T-helper 2 cell (primary cell): ENCODE results near the gene USP16.

Source experiments
- DNase-seq, 5 experiments: peaks; one replicate each; pipeline versions ENCODE4 v3.0.0 to v3.0.0-alpha.2; 2012 to 2022

The USP16 gene

GRCh38 chr21:29084372-29084771 lies 59.9 kb downstream of the USP16 start:
- no peak for DNase-seq

- no peak for DNase-seq
Observed at GRCh38 chr21:29085106-29085752, 60.8 kb downstream of the USP16 start.

GRCh38 chr21:29091033-29091432 lies 66.6 kb downstream of the USP16 start:
- peak in 1 of 5 experiments; percentile 44 for DNase-seq

- DNase-seq = peak in 1 of 5 experiments; percentile 58
Observed at GRCh38 chr21:29092102-29092959, 67.9 kb downstream of the USP16 start.

GRCh38 chr21:29096218-29097015 lies 71.9 kb downstream of the USP16 start:
- DNase-seq = no peak

- no peak for DNase-seq
Observed at GRCh38 chr21:29098156-29098555, 73.7 kb downstream of the USP16 start.

GRCh38 chr21:29102791-29103257 lies 78.4 kb downstream of the USP16 start:
- no peak for DNase-seq
